ENCODE data around the gene VAPA.

- TF ChIP-seq CTCF (IDR thresholded peaks at IDR 0.05) = no peak
- TF ChIP-seq POLR2A (IDR thresholded peaks at IDR 0.05) = no peak
These were observed 43.9 kb upstream of the VAPA start for GRCh38 chr18:9869715-9870430.

All from right lobe of liver (tissue), 4 donors.